ENCODE measurements around the gene SLC25A33. TPM values are rescaled to one million over a fixed set of nuclear protein-coding genes. Genes with fewer than 3 reads are reported as not detected.
A peak's percentile ranks its signal among the peaks of the same experiment; 100 is the strongest.

SLC25A33 gene
- total and polyA plus RNA-seq, 2 of the 8 experiments (the other 6 are each of a cell fraction or from before 2014, with no cell fraction given), result 7.8 to 12.8 TPM

GRCh38 chr1:9590201-9590600 is 50.9 kb downstream of the SLC25A33 start:
- Histone ChIP-seq H2BK15ac (ENCODE audit: low read length) (no peak overlapping the region), H3K9ac (replicated peaks in 1 of 4; ENCODE audit: extremely low read depth in 1 of 4, low read depth in 3 of 4, low read length in 3 of 4) (peak overlapping the region in 1 of 4 experiments; percentile 35; a peak in 1 of 7 replicates), H4K91ac (replicated peaks; ENCODE audit: insufficient read length, low read length) (no peak overlapping the region), H2AK5ac (ENCODE audit: low read depth, low read length) (no peak overlapping the region; the same call in 1 of the 2 replicates), H3K23me2 (ENCODE audit: low read depth, low read length) (peaks cover 7% of the 10 kb centered on the region; the same call in 1 of the 2 replicates), H3K4me1 (replicated peaks in 1 of 4; ENCODE audit: control insufficient read depth in 3 of 4, insufficient read depth in 4 of 4, low read length in 3 of 4) (peaks cover 0 to 40% (median 28%) of the 10 kb centered on the region in 4 experiments; a peak in 5 of 7 replicates), H2BK12ac (ENCODE audit: low read depth, low read length) (no peak overlapping the region), H3K4me3 (ENCODE audit: extremely low read depth in 1 of 4, insufficient read depth in 2 of 4, low read depth in 3 of 4, low read length in 4 of 4) (peak overlapping the region in 3 of 4 experiments; percentile 68 to 82 (median 72); a peak in 4 of 8 replicates), H2AFZ (ENCODE audit: low read length) (no peak overlapping the region), H3K23ac (ENCODE audit: insufficient read length) (no peak overlapping the region), H2BK120ac (replicated peaks; ENCODE audit: low read depth, low read length) (no peak overlapping the region), H3K4me2 (ENCODE audit: insufficient read depth in 1 of 2, low read depth in 2 of 2, low read length in 2 of 2) (peak overlapping the region; percentile 86 to 91), H3K27me3 (replicated peaks in 1 of 4; ENCODE audit: control insufficient read depth in 3 of 4, extremely low read depth in 1 of 4, insufficient read depth in 3 of 4, low read length in 3 of 4) (no peaks in the 10 kb centered on the region), H4K5ac (ENCODE audit: insufficient read length, low read depth, low read length) (no peak overlapping the region), H3K18ac (ENCODE audit: extremely low read depth, low read length) (no peak overlapping the region), H3K14ac (ENCODE audit: insufficient read length) (no peak overlapping the region), H4K8ac (ENCODE audit: extremely low read depth, insufficient read depth, low read length) (no peak overlapping the region; the same call in 1 of the 2 replicates), H3K79me1 (ENCODE audit: low read depth, low read length) (peaks cover 17% of the 10 kb centered on the region), H4K20me1 (replicated peaks in 1 of 2; ENCODE audit: control insufficient read depth in 1 of 2, insufficient read depth in 2 of 2, low read length in 2 of 2) (peaks cover 32 to 38% of the 10 kb centered on the region in 2 experiments), H3K4ac (replicated peaks; ENCODE audit: insufficient read length, low read depth, low read length) (no peak overlapping the region), H3K56ac (replicated peaks; ENCODE audit: insufficient read length, low read depth, low read length) (no peak overlapping the region), H3K27ac (ENCODE audit: low read depth, low read length) (no peak overlapping the region), H3K9me3 (ENCODE audit: insufficient read depth in 2 of 2, low read depth in 1 of 2, low read length in 1 of 2) (no peaks in the 10 kb centered on the region), H2BK20ac (ENCODE audit: low read length) (no peak overlapping the region), H2BK5ac (ENCODE audit: low read depth, low read length) (no peak overlapping the region), H3K36me3 (ENCODE audit: control insufficient read depth in 2 of 4, insufficient read depth in 4 of 4, low read length in 3 of 4) (no peaks in the 10 kb centered on the region), H3K79me2 (ENCODE audit: control insufficient read depth in 1 of 2, insufficient read depth in 2 of 2, low read length in 2 of 2) (peaks cover 11 to 59% of the 10 kb centered on the region in 2 experiments; a peak in 3 of 4 replicates)
- no peak for FAIRE-seq
- POLR2A ChIA-PET (ENCODE audit: partially characterized antibody), result interaction anchor here (0.7 to 2.0 kb wide), 10 partner anchors 10 to 170 kb away, joined by 3 to 4 read pairs (median 3); partner anchors contain the start of gene SLC25A33
- WGBS, 2 experiments (ENCODE audit: extremely low coverage in 1 of 2, insufficient coverage in 1 of 2, insufficient read length in 1 of 2, insufficient replicate concordance in 2 of 2, low coverage in 1 of 2, low lambda C conversion rate in 2 of 2, missing lambda C conversion rate in 1 of 2), result 88% methylated on average over 7 of the region's 7 CpGs; no CpG with 5 or more reads in 1 of the 2 experiments
- no peak for DNase-seq (ENCODE audit: low read depth in 1 of 2, low spot score in 2 of 2)
- CTCF ChIA-PET (ENCODE audit: partially characterized antibody), result interaction anchor here (0.6 to 6.1 kb wide), 11 partner anchors 9 to 301 kb away, joined by 3 to 44 read pairs (median 3); no protein-coding TSS in a partner anchor
- no peak for TF ChIP-seq CTBP2 (IDR thresholded peaks at IDR 0.05; ENCODE audit: borderline replicate concordance, insufficient read depth, insufficient read length, low read length)

Measured in H1 (cell line).